Prostate gland (tissue), 2 donors: ENCODE data around the gene CCNF. TPM values are rescaled to one million over a fixed set of nuclear protein-coding genes. Genes with fewer than 3 reads are reported as not detected.

Experiments
- DNase-seq: peaks from one replicate; pipeline ENCODE4 v3.0.0-alpha.2; 2019; ENCODE audit warnings: low spot score
- H3K27ac ChIP-seq, 2 donors: fragments of 200-600 bp; sonication (generic); 2 replicates each; pipeline ENCODE4 v1.5.1; 2017 to 2019
- H3K27me3 ChIP-seq: fragments of 200-600 bp; sonication (generic); replicated peaks from 2 replicates; pipeline ENCODE4 v1.5.1; 2019; ENCODE audit not compliant: insufficient read depth
- H3K36me3 ChIP-seq, 2 donors: fragments of 200-600 bp; sonication (generic); 1 replicate in 1 of 2; 2 replicates in 1 of 2; pipeline versions ENCODE4 v1.5.1 to v1.8.1; 2017 to 2019
- H3K4me1 ChIP-seq: fragments of 200-600 bp; sonication (generic); replicated peaks from 2 replicates; pipeline ENCODE4 v1.5.1; 2019
- H3K4me3 ChIP-seq, 2 donors: fragments of 200-600 bp; sonication (generic); 2 replicates each; pipeline ENCODE4 v1.5.1; 2017 to 2019
- H3K9me3 ChIP-seq: fragments of 200-600 bp; sonication (generic); 2 replicates; pipeline ENCODE4 v1.5.1; 2017
- CTCF ChIP-seq, 4 experiments: fragments of 200-600 bp in 2 of 4; fragments of 450-650 bp in 2 of 4; sonication (generic) in 2 of 4; IDR thresholded peaks; 1 replicate in 3 of 4; 2 replicates in 1 of 4; pipeline ENCODE4 v1.5.1; 2016 to 2019; ENCODE audit warnings: antibody characterized with exemption in 4 of 4, mild to moderate bottlenecking in 2 of 4, moderate library complexity in 2 of 4
- POLR2A ChIP-seq: fragments of 450-650 bp; IDR thresholded peaks from one replicate; pipeline ENCODE4 v1.6.1; 2016; ENCODE audit warnings: antibody characterized with exemption, mild to moderate bottlenecking
- POLR2AphosphoS5 ChIP-seq: sonication (generic); formaldehyde crosslinking; IDR thresholded peaks from one replicate; pipeline ENCODE4 v1.6.1; 2017; ENCODE audit warnings: antibody characterized with exemption
- WGBS: methylation state at CpG from one replicate; pipeline ENCODE4 v1.1.5; 2018; 5-methylcytosine and 5-hydroxymethylcytosine counted together
- intact Hi-C: fragments of 100-400 bp; cut with DNase I; formaldehyde crosslinking; loops from one replicate; pipeline ENCODE4 v1.14.2; 2022
- total RNA-seq, 2 donors: library from RNA; depleted of rRNA; stranded (reverse); fragments of >200 nt; gene quantifications; one replicate each; pipeline ENCODE4 v1.1.0, GENCODE V29; 2016

Gene CCNF
- total RNA-seq, 2 donors from 2014 or later = 7.3 to 8.0 TPM

- Histone ChIP-seq H3K27me3 (no peaks in the 10 kb centered on the region), H3K4me3 (no peak overlapping the region), H3K9me3 (no peaks in the 10 kb centered on the region), H3K36me3 (no peaks in the 10 kb centered on the region), H3K27ac (no peak overlapping the region), H3K4me1 (peaks cover 5% of the 10 kb centered on the region)
- intact Hi-C loops = no loop called here
- TF ChIP-seq POLR2AphosphoS5 (no peak), CTCF (IDR thresholded peaks at IDR 0.05) (no peak), POLR2A (no peak)
- WGBS = 74% methylated on average over 12 of the region's 12 CpGs
- DNase-seq = no peak
Measured at GRCh38 chr16:2464333-2464732, 35.1 kb downstream of the CCNF start.

- WGBS = 86% methylated on average over 12 of the region's 12 CpGs
- no peaks in the 10 kb centered on the region for H3K36me3 ChIP-seq
Measured at GRCh38 chr16:2465653-2466415, 36.6 kb downstream of the CCNF start.

GRCh38 chr16:2466667-2467527 lies 37.6 kb downstream of the CCNF start:
- peaks cover 5% of the 10 kb centered on the region for H3K4me1 ChIP-seq
- DNase-seq = no peak
- H3K27me3 ChIP-seq = no peaks in the 10 kb centered on the region
- WGBS = 77% methylated on average over 29 of the region's 29 CpGs
- no peak overlapping the region for H3K27ac ChIP-seq
- no peaks in the 10 kb centered on the region for H3K36me3 ChIP-seq
- no peak for TF ChIP-seq POLR2A
- intact Hi-C loops = no loop called here
- no peaks in the 10 kb centered on the region for H3K9me3 ChIP-seq
- peak overlapping the region in 1 of 2 donors; percentile 49 for H3K4me3 ChIP-seq

More at GRCh38 chr16:2465653-2466415, 36.6 kb downstream of the CCNF start:
- H3K4me1 ChIP-seq = peaks cover 5% of the 10 kb centered on the region
- no peak overlapping the region for H3K27ac ChIP-seq
- H3K9me3 ChIP-seq = no peaks in the 10 kb centered on the region
- TF ChIP-seq POLR2AphosphoS5 (no peak), POLR2A (no peak), CTCF (IDR thresholded peaks at IDR 0.05) (peak in 1 of 4 experiments; percentile 7)
- H3K27me3 ChIP-seq = no peaks in the 10 kb centered on the region
- no peak overlapping the region for H3K4me3 ChIP-seq
- DNase-seq = no peak
- intact Hi-C loops = no loop called here

GRCh38 chr16:2467528-2468232 lies 38.4 kb downstream of the CCNF start:
- H3K27me3 ChIP-seq = no peaks in the 10 kb centered on the region
- H3K4me3 ChIP-seq = peak overlapping the region; percentile 36 to 49
- peak; percentile 61 for DNase-seq
- H3K36me3 ChIP-seq = no peaks in the 10 kb centered on the region
- peaks cover 5% of the 10 kb centered on the region for H3K4me1 ChIP-seq
- 1% methylated on average over 55 of the region's 80 CpGs for WGBS
- H3K9me3 ChIP-seq = no peaks in the 10 kb centered on the region
- H3K27ac ChIP-seq = peak overlapping the region; percentile 45 to 55
- intact Hi-C loops = no loop called here
- peak; percentile 41 for TF ChIP-seq POLR2AphosphoS5
- TF ChIP-seq POLR2A = peak; percentile 67
- TF ChIP-seq CTCF (IDR thresholded peaks at IDR 0.05) = peak in 2 of 4 experiments; percentile 7 to 25

- H3K36me3 ChIP-seq = no peaks in the 10 kb centered on the region
- H3K27ac ChIP-seq = peak overlapping the region; percentile 45 to 55
- peak; percentile 32 for TF ChIP-seq POLR2AphosphoS5
- TF ChIP-seq CTCF (IDR thresholded peaks at IDR 0.05) = no peak
- H3K27me3 ChIP-seq = no peaks in the 10 kb centered on the region
- peaks cover 7% of the 10 kb centered on the region for H3K4me1 ChIP-seq
- no peaks in the 10 kb centered on the region for H3K9me3 ChIP-seq
- H3K4me3 ChIP-seq = peak overlapping the region; percentile 36 to 49
- intact Hi-C loops = no loop called here
- DNase-seq = peak; percentile 56
- under 1% methylated on average over 38 of the region's 38 CpGs for WGBS
Measured at GRCh38 chr16:2468233-2468724, 39.0 kb downstream of the CCNF start.
